Mesenchymal stem cell (in vitro differentiated cells and primary cell): ENCODE measurements around the gene PALLD.

Experiments used
- DNase-seq: peaks from one replicate; pipeline ENCODE4 v3.0.0-alpha.2; 2013
- H2AFZ ChIP-seq: one replicate; pipeline ENCODE4 v1.6.1; 2013; ENCODE audit warnings: low read depth, mild to moderate bottlenecking, control low read depth, inconsistent platforms, low read length, moderate library complexity
- H2AK5ac ChIP-seq: 2 replicates; pipeline ENCODE4 v1.6.1; 2013; ENCODE audit warnings: low read length, moderate library complexity, mild to moderate bottlenecking, inconsistent platforms; ENCODE audit not compliant: severe bottlenecking
- H2BK120ac ChIP-seq: one replicate; pipeline ENCODE4 v1.6.1; 2013; ENCODE audit warnings: low read depth, mild to moderate bottlenecking, inconsistent platforms, low read length, moderate library complexity
- H2BK12ac ChIP-seq, 2 experiments: one replicate each; pipeline ENCODE4 v1.6.1; 2013; ENCODE audit warnings: inconsistent platforms in 2 of 2, low read length in 2 of 2, mild to moderate bottlenecking in 2 of 2, moderate library complexity in 2 of 2, control low read depth in 1 of 2
- H2BK15ac ChIP-seq: one replicate; pipeline ENCODE4 v1.6.1; 2013; ENCODE audit warnings: mild to moderate bottlenecking, low read depth, inconsistent platforms; ENCODE audit not compliant: poor library complexity, severe bottlenecking
- H2BK5ac ChIP-seq: 2 replicates; pipeline ENCODE4 v1.6.1; 2013; ENCODE audit warnings: low read depth, mild to moderate bottlenecking, low read length, control low read depth, inconsistent platforms; ENCODE audit not compliant: poor library complexity, severe bottlenecking
- H3K14ac ChIP-seq, 2 experiments: one replicate each; pipeline ENCODE4 v1.6.1; 2013; ENCODE audit warnings: inconsistent platforms in 2 of 2, low read length in 2 of 2, control low read depth in 1 of 2, mild to moderate bottlenecking in 1 of 2, moderate library complexity in 1 of 2
- H3K18ac ChIP-seq, 2 experiments: one replicate each; pipeline ENCODE4 v1.6.1; 2013; ENCODE audit warnings: inconsistent platforms in 2 of 2, low read length in 2 of 2, control low read depth in 1 of 2, low read depth in 1 of 2, mild to moderate bottlenecking in 1 of 2
- H3K23ac ChIP-seq, 2 experiments: one replicate each; pipeline ENCODE4 v1.6.1; 2013; ENCODE audit warnings: inconsistent platforms in 2 of 2, low read length in 2 of 2, mild to moderate bottlenecking in 2 of 2, moderate library complexity in 2 of 2, control low read depth in 1 of 2
- H3K27ac ChIP-seq: 2 replicates; pipeline ENCODE4 v1.5.1; 2013; ENCODE audit warnings: mild to moderate bottlenecking, moderate library complexity, low read length, control low read depth, inconsistent platforms; ENCODE audit not compliant: poor library complexity, severe bottlenecking
- H3K27me3 ChIP-seq, 2 experiments: 2 replicates each; pipeline versions ENCODE4 v1.6.1 to v1.7.0; 2013; ENCODE audit warnings: low read length in 2 of 2, mild to moderate bottlenecking in 2 of 2, moderate library complexity in 2 of 2, control low read depth in 1 of 2, inconsistent platforms in 1 of 2; ENCODE audit not compliant: control insufficient read depth in 1 of 2, insufficient read depth in 1 of 2
- H3K36me3 ChIP-seq, 2 experiments: 2 replicates each; pipeline versions ENCODE4 v1.6.1 to v1.7.0; 2013; ENCODE audit warnings: low read length in 2 of 2, control low read depth in 1 of 2, inconsistent platforms in 1 of 2, low read depth in 1 of 2, mild to moderate bottlenecking in 1 of 2; ENCODE audit not compliant: insufficient read depth in 2 of 2, control insufficient read depth in 1 of 2
- H3K4ac ChIP-seq, 2 experiments: one replicate each; pipeline ENCODE4 v1.6.1; 2013; ENCODE audit warnings: inconsistent platforms in 2 of 2, low read length in 2 of 2, mild to moderate bottlenecking in 2 of 2, moderate library complexity in 2 of 2, control low read depth in 1 of 2, low read depth in 1 of 2
- H3K4me1 ChIP-seq: 2 replicates; pipeline ENCODE4 v1.6.1; 2013; ENCODE audit warnings: low read depth, low read length, control low read depth; ENCODE audit not compliant: control insufficient read depth, insufficient read depth
- H3K4me2 ChIP-seq: 2 replicates; pipeline ENCODE4 v1.6.1; 2013; ENCODE audit warnings: low read length, mild to moderate bottlenecking, inconsistent platforms; ENCODE audit not compliant: poor library complexity, severe bottlenecking
- H3K4me3 ChIP-seq, 2 experiments: 2 replicates each; pipeline versions ENCODE4 v1.5.1 to v1.7.0; 2013; ENCODE audit warnings: low read length in 2 of 2, mild to moderate bottlenecking in 2 of 2, control low read depth in 1 of 2, low read depth in 1 of 2; ENCODE audit not compliant: insufficient read depth in 1 of 2
- H3K79me1 ChIP-seq: replicated peaks from 2 replicates; pipeline ENCODE4 v1.6.1; 2013; ENCODE audit warnings: mild to moderate bottlenecking, control low read depth, low read length, inconsistent platforms; ENCODE audit not compliant: poor library complexity, severe bottlenecking
- H3K9ac ChIP-seq: 2 replicates; pipeline ENCODE4 v1.7.0; 2013; ENCODE audit warnings: mild to moderate bottlenecking, low read length, moderate library complexity
- H3K9me3 ChIP-seq: 2 replicates; pipeline ENCODE4 v1.7.0; 2013; ENCODE audit warnings: mild to moderate bottlenecking, low read length; ENCODE audit not compliant: control insufficient read depth
- H4K8ac ChIP-seq: one replicate; pipeline ENCODE4 v1.6.1; 2013; ENCODE audit warnings: inconsistent platforms, mild to moderate bottlenecking, low read length, moderate library complexity
- H4K91ac ChIP-seq: one replicate; pipeline ENCODE4 v1.6.1; 2013; ENCODE audit warnings: mild to moderate bottlenecking, low read length, inconsistent platforms
- WGBS: methylation state at CpG from one replicate; pipeline ENCODE4 v1.1.7; 2013; ENCODE audit warnings: mixed read lengths; 5-methylcytosine and 5-hydroxymethylcytosine counted together

Gene PALLD

DNA sequence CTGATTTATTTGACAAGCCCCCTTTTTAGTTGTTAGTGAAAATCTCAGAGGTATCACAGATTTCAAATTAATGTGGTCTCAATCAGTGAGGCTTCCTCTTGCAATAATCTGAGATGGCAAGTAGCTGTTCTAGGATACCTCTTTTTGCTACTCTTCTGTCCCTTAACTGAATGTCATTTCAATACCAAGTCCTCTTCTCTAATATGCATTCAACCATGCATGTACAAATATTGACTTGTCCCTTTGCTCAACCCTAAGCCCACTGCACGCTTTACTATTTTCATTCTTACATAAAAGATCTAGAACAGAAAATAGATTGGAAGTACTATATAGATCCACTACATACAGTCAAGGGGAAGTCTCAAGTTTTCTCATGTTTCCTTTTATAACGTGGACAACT, 349.0 kb downstream of the PALLD start:
- H3K18ac ChIP-seq, result no peak overlapping the region
- no peak overlapping the region for H3K14ac ChIP-seq
- H2BK5ac ChIP-seq, result no peak overlapping the region
- no peak overlapping the region for H4K8ac ChIP-seq
- no peaks in the 10 kb centered on the region for H3K27me3 ChIP-seq
- no peak for DNase-seq
- no CpG with 5 or more reads among the region's 2 CpGs for WGBS
- no peak overlapping the region for H2AK5ac ChIP-seq
- peaks cover 13% of the 10 kb centered on the region for H3K4me1 ChIP-seq
- no peak overlapping the region for H2BK15ac ChIP-seq
- H4K91ac ChIP-seq, result no peak overlapping the region
- H3K27ac ChIP-seq, result no peak overlapping the region
- H2BK12ac ChIP-seq, result no peak overlapping the region
- H2AFZ ChIP-seq, result no peak overlapping the region
- H3K4me2 ChIP-seq, result no peak overlapping the region
- H3K79me1 ChIP-seq, result peaks cover 10% of the 10 kb centered on the region
- H3K36me3 ChIP-seq, result peaks cover 3 to 5% of the 10 kb centered on the region in 2 experiments
- H3K4ac ChIP-seq, result no peak overlapping the region
- H2BK120ac ChIP-seq, result no peak overlapping the region
- H3K9me3 ChIP-seq, result no peaks in the 10 kb centered on the region
- no peak overlapping the region for H3K9ac ChIP-seq
- H3K23ac ChIP-seq, result no peak overlapping the region
- H3K4me3 ChIP-seq, result no peak overlapping the region

DNA sequence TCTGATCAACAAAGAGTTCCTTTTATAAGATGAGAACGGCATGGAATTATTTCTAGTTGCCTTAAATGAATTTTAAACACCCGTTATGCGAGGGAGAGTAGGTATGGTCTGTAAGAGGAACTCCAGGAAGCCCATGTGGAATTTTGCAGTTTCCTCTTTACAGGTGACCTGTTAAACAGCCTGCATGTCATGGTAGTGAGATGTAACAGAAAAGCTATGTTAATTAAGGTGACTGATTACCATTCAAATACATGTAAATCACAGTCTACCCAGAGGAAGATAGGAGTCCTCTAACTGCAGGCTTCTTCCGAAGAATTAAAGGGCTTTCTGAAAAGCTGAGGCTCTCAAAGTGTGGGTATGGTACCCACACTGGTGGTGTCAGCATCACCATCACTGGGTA, 349.6 kb downstream of the PALLD start:
- no peak overlapping the region for H2BK12ac ChIP-seq
- WGBS, result 73% methylated on average over 4 of the region's 4 CpGs
- no peak overlapping the region for H3K9ac ChIP-seq
- peak overlapping the region; percentile 29 to 66 for H3K18ac ChIP-seq
- H3K27ac ChIP-seq, result no peak overlapping the region
- no peak overlapping the region for H2BK120ac ChIP-seq
- H3K4me3 ChIP-seq, result no peak overlapping the region
- H2AFZ ChIP-seq, result no peak overlapping the region
- peaks cover 11% of the 10 kb centered on the region for H3K4me1 ChIP-seq
- H2BK15ac ChIP-seq, result peak overlapping the region; percentile 62
- no peak overlapping the region for H3K4me2 ChIP-seq
- no peak overlapping the region for H2BK5ac ChIP-seq
- H3K79me1 ChIP-seq, result peaks cover 10% of the 10 kb centered on the region
- H3K27me3 ChIP-seq, result no peaks in the 10 kb centered on the region
- H3K4ac ChIP-seq, result no peak overlapping the region
- DNase-seq, result no peak
- no peak overlapping the region for H4K91ac ChIP-seq
- no peak overlapping the region for H3K23ac ChIP-seq
- peak overlapping the region; percentile 41 for H4K8ac ChIP-seq
- H3K36me3 ChIP-seq, result peaks cover 3 to 6% of the 10 kb centered on the region in 2 experiments
- H3K14ac ChIP-seq, result no peak overlapping the region
- H3K9me3 ChIP-seq, result no peaks in the 10 kb centered on the region
- H2AK5ac ChIP-seq, result no peak overlapping the region

DNA sequence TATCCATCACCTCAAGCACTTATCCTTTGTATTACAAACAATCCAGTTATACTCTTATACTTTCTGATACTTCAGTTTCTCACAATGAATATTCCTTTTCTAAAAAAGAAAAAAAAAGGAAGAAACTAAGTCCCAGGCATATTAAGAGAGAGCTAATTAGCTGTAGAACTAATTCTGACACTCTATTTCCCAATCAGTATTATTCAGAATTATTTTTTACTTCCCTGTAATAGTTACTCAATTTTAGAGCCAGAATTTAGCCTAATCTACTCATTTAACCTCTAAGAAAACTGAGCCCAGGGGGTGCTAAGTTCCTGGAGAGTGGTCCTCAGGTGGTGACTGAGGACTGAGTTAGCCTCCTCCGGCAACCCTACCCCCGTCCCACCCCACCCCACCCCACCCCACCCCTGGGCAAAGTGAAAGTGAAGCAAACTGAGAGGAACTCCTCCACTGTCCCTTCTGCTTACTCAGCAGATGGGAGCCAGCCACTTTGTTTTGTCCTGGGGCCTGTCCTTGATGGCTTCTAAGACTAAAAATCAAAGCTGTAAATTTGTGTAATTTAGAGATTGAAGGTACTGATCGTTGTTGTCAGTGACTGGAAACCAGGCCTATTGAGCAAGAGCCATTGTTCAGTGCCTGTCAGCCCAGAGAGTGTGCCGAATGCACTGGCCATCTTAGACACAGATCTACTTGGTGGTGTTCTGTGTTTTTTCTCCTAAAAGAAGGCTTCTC, 351.1 kb downstream of the PALLD start:
- Histone ChIP-seq H3K23ac (no peak overlapping the region), H3K14ac (no peak overlapping the region), H3K9me3 (no peaks in the 10 kb centered on the region), H2AK5ac (no peak overlapping the region), H2BK120ac (peak overlapping the region; percentile 64), H3K4ac (peak overlapping the region in 1 of 2 experiments; percentile 46), H2BK12ac (no peak overlapping the region), H3K27ac (no peak overlapping the region), H3K4me1 (peaks cover 14% of the 10 kb centered on the region), H3K27me3 (no peaks in the 10 kb centered on the region), H3K9ac (peak overlapping the region; percentile 88), H3K36me3 (peaks cover 6 to 8% of the 10 kb centered on the region in 2 experiments), H2AFZ (no peak overlapping the region), H3K4me3 (peak overlapping the region in 1 of 2 experiments; percentile 68), H3K79me1 (peaks cover 14% of the 10 kb centered on the region), H3K18ac (peak overlapping the region in 1 of 2 experiments; percentile 25), H2BK5ac (no peak overlapping the region), H4K8ac (peak overlapping the region; percentile 36), H4K91ac (no peak overlapping the region), H3K4me2 (peak overlapping the region; percentile 61), H2BK15ac (no peak overlapping the region)
- WGBS, result 0% methylated on average over 3 of the region's 4 CpGs
- peak; percentile 64 for DNase-seq

DNA sequence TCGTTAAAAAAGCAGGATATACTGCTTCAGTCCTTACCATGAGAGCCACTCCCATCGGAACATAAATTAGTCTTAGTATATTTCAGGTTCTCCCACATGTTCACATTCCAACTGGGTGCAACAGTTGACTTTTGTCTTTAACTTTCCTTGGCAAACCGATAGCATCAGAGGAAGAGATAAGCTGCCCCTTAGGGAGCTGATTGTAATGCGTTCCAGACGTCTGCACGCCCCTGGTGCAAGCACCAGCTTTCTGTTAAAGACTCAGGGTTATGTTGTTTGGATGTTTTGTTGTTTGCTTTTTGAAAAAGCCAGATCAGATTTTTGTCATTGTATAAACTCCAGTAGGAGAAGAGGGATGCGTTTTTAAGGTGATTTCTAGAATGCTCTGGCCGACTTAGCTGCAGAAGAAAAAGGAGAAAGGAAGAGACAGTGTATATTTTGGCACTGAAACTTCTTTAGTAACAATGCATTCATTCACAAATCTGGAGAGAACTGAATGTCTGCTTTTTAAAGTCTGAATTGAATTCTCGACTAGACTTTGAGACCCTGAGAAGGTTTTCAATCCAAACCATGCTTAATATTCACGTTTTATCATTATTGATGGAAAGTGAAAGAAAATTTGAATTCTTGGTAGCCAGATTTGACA, 352.3 kb downstream of the PALLD start:
- Histone ChIP-seq H3K18ac (peak overlapping the region in 1 of 2 experiments; percentile 56), H3K27ac (peak overlapping the region; percentile 15), H4K91ac (no peak overlapping the region), H3K9ac (peak overlapping the region; percentile 88), H2BK5ac (no peak overlapping the region), H3K9me3 (no peaks in the 10 kb centered on the region), H3K14ac (no peak overlapping the region), H3K4me1 (peaks cover 14% of the 10 kb centered on the region), H2AK5ac (no peak overlapping the region), H4K8ac (no peak overlapping the region), H2BK12ac (no peak overlapping the region), H3K4me2 (no peak overlapping the region), H3K79me1 (peaks cover 13% of the 10 kb centered on the region), H3K4me3 (peak overlapping the region in 1 of 2 experiments; percentile 68), H2BK15ac (no peak overlapping the region), H3K4ac (no peak overlapping the region), H2BK120ac (no peak overlapping the region), H3K23ac (no peak overlapping the region), H3K27me3 (no peaks in the 10 kb centered on the region), H2AFZ (no peak overlapping the region), H3K36me3 (peaks cover 10% of the 10 kb centered on the region in 2 experiments)
- WGBS, result 10% methylated on average over 8 of the region's 10 CpGs
- peak; percentile 47 for DNase-seq
